Myocyte (in vitro differentiated cells): Measurements from ENCODE around the gene ICAM3. TPM values are rescaled to one million over a fixed set of nuclear protein-coding genes. Genes with fewer than 3 reads are reported as not detected.

Experiments used
- DNase-seq: peaks from one replicate; pipeline ENCODE4 v3.0.0-alpha.2; 2012; ENCODE audit warnings: low read depth
- total RNA-seq: library from RNA; depleted of rRNA; stranded (reverse); fragments of >200 nt; gene quantifications from 2 replicates; pipeline ENCODE4 v1.2.3, GENCODE V29; 2014

ICAM3 gene
- total RNA-seq, 1 donor from 2014 or later, result 5.3 TPM

DNA sequence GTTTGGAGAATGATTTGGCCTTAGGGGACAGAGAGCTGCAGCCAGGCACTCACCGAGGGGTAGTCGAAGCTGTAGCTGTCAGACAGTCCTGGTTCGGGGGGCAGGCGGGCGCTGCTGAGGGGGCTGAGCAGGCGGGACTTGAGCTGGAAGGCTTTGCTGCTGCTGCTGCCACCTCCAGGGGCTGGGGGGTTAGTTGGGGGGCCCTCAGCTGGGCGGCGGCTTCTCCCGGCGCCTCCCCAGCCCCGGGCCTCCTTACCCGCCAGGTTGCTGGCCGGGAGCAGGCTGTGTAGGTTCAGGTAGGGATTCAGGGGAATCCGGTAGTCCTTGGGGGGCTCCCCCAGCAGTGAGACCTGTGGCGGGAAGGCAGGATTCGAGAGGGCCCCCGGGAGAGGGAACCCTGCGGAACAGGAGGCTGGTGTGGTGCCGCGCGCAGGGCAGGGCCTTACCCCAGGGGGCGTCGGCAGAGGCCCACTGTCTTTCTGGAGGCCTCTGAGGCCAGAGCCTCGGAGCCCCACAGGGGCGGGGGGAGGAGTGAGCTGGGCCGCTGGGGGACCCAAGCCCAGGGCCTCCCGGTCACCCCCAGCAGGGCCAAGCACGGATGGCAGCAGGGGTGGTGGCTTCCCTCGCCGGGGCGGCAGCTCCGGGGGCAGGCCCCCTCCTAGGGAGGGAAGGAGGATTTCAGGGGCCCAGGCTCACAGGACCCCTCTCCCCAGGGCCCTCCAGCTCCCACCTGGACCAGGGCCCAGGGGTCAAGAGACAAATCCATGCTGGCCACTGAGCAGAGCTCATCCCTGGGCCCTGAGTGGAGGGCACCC is 18.6 kb downstream of the ICAM3 start:
- DNase-seq, result no peak

DNA sequence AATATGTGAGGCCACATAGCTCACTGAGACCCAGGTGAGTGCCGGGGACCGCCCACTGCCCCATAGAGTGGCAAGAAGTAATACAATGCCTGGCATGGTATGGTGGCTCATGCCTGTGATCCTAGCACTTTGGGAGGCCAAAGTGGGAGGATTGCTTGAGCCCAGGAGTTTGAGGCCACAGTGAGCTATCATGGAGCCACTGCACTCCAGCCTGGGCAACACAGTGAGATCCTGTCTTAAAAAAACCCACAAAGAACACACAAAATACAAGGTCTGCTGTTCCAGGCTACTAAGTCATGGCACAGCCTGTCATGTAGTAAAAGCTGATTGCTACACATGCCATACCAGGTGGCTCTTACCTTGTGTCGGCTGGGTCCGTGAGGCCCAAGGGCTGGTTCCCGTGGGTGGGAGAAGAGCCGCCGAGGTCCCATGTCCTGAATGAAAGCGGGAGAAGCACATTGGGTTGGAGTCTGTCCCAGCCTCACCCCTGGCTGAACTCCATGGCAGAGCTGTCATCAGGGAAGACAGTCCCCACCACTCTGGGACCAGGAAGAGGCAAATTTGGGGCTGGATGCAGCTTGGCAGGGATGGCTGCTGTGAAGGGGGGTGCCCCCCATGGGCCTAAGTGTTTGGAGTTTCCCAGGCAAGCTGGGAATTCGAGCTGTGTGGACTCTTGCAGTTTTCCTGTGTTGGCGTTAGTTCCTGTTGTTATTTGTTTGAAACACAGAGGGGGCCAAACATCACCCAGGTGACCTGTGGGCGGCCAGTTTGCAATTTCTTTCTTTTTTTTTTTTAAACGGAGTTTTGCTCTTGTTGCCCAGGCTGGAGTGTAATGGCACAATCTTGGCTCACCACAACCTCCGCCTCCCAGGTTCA is 20.4 kb downstream of the ICAM3 start:
- no peak for DNase-seq

DNA sequence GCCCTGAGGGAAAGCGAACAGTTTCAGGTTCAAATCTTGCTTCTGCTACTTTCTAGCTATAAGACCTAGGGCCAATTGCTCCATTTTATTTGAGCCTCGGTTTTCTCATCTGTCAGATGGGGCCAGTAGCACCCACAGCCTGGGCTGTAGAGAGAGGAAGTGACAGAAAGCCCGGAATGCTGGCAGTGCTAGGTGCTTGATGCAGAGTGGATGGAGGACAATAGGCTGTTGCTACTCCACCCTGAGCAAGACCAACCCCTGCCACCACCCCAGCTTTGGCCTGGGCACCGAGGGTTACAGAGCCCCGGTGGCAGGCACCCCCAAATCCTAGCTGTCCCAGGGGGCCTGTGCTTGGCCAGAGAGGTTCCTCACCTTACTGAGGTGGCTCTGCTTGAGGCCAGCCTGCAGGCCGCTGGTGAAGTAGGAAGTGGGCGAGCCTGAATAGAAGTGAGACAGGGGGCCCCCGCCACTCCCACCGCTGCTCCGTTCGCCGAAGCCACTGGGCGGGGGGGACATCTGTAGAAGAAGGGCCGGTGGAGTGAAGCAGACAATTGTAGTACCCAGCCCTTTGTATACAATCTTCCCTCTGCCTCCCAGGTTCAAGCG is 21.5 kb downstream of the ICAM3 start:
- DNase-seq, result no peak

DNA sequence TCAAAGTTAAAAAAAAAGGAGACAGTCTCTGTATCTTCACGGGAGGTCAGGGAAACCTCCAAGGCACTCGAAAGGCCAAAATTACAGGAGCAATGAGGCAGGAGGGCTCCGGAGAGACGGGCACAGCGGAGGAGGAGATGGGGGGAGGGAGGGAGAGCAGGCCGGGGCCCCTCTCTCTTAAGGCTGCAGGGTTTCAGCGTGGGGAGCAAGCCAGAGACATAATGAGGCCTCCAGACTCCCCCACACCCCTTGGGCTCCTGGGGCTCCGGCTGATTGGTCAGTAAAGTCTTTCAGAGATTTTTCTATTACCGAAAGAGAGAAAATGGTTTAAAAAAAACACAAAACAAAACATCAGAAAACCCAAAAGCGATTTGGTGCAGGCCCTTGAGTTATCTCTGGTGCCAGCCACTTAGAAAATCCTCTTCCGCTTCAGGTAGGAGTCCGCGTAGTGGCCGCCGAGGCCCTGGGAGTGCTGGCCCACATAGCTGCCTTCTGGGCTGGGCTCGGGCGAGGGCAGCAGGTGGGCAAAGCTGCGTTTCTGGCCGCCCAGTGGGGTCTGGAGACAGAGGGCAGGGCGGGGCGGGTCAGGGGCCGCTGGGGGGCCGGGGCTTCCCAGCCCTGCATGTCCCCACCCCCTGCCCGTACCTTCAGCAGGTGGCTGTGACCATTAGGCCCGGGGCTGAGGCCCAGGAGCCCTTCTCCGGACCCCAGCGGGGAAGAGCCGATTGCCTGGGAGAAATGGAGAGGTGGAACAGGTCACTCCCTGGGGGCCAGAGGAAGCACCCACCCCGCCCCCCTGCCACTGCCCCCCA is 22.2 kb downstream of the ICAM3 start:
- no peak for DNase-seq

DNA sequence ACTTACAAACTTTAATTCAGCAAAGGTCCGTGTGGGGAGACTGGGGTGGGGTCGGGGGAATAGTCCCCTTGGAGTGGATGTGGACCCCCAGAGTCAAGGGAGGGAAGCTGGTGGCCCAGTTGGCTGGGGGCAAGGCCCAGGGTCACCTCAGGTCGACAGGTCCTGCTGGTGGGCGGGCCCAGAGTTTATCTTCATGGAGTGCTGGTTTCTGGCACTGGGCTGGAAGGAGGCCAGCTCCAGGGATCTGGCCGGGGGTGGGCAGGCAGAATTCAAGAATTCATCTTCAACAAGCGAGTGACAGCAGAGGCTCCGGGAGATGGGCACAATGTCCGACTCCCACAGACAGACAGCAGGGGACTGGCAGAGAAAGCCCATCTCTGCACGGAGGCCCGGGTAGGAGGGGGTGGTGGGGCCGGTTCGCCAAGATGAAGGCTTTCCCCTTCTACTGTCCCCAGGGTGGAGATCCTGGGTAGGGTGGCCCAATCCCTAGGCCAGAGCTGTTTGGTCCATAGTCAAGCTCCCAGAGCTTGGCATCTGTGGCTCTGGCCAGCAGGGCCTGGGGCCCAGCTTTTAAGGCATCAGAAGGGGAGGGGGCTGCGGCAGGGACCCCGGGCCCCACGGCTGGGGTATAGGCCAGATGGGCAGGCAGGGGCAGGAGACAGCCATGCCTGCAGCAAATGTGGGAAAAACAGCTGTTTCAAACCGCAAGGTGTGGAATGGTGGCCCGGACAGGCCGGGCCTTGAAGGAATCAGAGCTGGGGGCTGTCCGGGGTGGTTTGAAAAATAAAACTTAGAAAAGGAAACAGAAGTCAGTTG is 23.0 kb downstream of the ICAM3 start:
- DNase-seq, result no peak

DNA sequence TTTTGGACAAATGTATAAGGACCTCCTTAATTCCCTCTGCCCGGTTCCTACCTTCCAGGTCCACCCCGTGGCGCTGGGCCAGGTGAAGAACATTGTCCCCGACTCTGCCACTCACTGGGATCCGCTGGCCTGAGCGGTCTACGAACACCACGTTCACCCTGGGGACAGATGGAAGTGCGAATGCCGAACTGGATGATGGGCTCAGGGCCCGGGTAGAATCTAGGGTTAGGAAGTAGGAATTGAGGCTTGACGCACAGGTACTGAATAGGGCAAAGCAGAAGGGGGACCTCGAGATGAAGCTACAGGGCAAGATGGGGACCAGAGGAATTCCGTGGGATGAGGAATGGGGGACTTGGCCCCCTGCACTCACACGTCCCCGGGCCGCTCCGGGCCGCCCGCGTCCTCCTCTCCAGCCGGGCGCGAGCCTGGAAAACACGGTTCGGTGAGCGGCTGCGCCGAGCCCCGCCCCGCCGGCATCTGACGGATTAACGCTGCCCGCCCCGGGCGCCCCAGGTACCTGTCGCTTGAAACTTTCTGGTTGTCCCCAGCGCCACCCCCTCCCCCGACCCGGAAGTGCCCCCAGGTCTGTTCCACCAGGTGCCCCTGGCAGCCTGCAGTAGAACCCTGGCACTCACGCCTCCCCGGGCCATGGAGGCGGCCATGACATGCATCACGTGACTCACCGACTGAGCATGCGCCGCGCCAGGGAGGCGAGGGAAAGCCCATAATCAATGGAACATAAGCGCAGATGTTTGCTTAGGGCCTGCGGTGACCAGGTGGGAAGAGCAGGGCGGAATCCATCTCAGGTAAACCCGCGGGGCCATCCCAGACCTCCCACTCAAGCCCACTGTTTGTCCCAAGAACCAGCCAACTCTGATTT is 23.8 kb downstream of the ICAM3 start, which contains the start of gene FDX2:
Gene FDX2, minus strand, starts transcription at position 681 of the 880 bp plus-strand sequence. Its CDS starts 19 bp downstream, at position 662.
- DNase-seq, result peak; percentile 87

DNA sequence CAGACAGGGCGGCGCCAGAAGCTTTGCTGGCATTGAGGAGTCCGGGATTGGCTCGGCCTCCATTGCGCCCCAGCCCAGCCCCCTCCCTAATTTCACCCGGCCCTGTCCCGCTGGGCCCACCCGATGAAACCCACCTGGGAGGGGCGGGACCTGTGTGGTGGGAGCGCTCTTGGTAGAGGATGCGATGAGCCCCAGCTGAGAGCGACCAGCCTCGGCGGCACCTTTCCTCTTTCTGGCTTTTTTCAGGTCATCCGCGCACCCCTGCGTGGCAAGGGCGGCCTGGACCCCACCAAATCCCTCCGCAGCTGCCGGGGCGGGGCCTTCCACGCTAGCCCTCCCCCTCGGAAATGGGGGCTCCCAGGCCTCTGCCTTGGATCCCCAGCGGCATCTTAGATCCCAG is 30.0 kb downstream of the ICAM3 start, which contains the start of gene ZGLP1:
Gene ZGLP1, minus strand, starts transcription at position 393 of the 400 bp plus-strand sequence.
- DNase-seq, result no peak

DNA sequence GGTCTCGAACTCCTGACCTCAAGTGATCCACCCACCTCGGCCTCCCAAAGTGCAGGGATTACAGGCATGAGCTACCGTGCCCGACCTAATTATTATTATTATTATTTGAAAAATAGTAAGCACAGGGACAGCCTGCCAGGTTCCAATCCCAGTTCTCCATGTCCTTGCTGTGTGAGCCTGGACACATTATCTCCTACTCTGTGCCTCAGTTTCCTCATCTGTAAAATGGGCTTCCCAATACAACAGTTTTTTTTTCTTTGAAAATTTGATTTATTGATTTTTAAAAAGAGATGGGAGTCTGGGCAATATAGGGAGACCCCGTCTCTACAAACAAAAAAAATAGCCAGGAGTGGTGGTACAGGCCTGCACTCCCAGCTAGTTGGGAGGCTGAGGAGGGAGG is 33.1 kb downstream of the ICAM3 start:
- DNase-seq, result no peak

DNA sequence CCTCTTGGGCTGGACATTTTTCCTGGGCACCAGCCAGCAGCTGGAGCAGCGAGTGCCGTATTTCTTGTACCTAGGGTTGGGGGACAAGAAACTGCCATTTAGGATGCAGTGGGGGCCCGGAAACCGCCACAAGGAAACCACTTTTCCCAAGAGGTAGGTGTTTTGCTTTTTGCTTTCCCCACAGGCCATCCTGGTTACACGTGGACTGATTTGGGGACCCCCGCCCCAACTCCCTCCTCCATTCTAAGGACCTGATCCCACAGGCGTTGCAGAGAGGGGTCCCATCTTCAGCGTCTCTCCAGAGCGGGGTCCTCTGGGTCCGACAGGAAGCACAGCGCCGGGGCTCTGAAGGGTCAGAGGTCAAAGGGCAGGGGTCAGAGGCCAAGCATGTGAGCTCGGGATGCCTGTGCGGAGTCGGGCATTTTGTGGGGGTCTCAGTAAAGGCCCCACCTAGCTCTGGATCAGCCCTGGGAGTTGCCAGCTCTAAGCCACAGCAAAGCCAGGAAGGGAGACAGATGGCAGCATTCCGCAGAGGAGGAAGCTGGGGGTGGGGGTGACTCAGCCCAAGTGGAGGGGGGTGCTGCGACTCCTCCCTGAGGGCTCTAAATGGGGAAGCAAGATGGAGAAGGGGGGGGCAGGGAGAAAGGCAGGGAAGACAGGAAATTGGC is 34.2 kb downstream of the ICAM3 start:
- peak; percentile 79 for DNase-seq

DNA sequence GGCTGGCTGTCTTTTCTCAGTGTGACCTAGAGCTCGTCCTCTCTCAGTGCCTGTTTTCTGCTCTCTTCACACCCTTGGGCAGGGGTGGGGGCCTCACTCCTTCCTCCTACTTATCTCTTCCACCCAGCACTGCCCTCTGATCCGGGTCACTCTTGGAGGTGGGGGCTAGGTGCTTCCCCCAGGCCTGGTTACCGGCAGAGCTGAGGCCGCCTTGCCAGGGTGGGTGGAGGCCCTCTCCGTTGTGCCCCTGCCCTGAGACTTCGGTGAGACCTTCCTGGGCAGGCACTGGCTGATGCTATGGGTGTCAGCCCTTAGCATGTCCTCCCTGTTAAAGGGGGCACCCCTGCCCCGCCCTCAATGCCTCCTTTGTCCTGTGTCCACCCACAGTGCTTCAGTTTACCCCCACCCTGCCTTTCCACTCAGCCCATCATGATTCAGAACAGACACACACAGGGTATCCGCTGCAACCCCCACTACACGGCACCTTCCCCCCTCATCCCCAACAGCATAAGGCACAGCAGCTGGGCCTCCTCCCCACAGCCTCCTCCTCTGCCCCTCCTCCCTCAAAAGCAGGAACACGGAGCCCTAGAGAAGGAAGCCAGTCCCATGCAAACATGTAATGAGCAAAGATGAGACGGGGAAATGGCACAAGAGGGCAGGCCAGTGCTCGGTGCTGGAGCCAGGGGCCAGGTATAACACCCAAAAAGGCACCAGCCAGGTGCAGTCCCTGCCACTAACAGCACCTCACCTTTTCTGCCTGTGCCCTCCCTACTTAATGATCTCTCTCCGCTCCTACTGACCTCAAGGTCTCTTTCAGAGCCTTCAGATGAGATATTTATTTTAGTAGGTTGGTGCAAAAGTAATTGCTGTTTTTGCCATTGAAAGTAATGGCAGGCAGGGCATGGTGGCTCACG is 39.6 kb downstream of the ICAM3 start:
- no peak for DNase-seq

DNA sequence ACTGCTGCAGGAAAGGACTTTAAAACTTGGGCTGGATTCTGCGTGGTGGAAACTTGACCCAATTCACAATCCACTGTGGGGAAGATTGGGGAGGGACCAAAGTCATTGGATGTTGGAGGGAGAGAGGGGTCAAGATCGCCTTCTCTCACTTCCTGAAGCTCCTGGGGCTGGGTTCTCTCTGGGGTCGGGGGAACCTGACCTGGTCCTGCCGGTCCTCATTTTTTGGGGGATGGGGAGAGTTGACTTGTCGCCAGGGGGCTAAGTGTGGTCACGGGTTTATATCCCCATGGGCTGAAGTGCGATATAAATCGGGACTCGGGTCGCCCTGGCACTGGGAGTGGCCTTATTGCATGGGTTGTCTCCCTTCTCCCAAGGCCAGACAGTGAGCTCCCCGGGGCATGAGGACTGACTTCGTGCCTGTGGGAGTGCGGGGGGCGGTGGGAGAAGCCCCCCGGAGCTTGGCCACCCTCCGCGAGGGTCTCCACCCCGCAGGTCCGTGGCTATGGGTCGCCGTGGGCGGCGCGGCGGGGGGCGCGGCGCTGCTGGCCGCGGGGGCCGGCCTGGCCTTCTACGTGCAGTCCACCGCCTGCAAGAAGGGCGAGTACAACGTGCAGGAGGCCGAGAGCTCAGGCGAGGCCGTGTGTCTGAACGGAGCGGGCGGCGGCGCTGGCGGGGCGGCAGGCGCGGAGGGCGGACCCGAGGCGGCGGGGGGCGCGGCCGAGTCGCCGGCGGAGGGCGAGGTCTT is 43.4 kb downstream of the ICAM3 start:
- DNase-seq, result no peak

DNA sequence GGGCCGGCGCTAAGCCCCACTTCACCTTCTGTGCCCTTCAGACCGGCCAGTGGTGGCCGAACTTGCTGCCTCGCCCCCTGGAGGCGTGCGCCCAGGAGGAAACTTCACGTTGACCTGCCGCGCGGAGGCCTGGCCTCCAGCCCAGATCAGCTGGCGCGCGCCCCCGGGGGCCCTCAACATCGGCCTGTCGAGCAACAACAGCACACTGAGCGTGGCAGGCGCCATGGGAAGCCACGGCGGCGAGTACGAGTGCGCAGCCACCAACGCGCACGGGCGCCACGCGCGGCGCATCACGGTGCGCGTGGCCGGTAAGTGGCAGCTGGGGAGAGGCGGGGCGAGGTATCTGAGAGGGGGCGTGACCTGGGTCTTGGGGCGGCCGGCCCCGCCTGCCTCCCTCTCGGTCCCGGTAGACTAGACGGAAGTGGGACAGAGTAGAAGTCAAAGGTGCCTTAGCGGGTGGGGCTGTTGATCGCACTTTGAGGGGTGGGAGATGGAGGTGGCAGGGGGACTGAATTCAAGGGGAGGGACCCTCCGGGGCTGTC is 44.0 kb downstream of the ICAM3 start:
- no peak for DNase-seq

DNA sequence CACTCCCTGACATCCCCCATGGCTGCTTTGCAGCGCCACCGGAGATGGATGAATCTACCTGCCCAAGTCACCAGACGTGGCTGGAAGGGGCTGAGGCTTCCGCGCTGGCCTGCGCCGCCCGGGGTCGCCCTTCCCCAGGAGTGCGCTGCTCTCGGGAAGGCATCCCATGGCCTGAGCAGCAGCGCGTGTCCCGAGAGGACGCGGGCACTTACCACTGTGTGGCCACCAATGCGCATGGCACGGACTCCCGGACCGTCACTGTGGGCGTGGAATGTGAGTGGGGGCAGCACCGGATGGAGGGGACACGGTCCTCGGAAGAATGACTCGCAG is 45.1 kb downstream of the ICAM3 start:
- DNase-seq, result no peak

DNA sequence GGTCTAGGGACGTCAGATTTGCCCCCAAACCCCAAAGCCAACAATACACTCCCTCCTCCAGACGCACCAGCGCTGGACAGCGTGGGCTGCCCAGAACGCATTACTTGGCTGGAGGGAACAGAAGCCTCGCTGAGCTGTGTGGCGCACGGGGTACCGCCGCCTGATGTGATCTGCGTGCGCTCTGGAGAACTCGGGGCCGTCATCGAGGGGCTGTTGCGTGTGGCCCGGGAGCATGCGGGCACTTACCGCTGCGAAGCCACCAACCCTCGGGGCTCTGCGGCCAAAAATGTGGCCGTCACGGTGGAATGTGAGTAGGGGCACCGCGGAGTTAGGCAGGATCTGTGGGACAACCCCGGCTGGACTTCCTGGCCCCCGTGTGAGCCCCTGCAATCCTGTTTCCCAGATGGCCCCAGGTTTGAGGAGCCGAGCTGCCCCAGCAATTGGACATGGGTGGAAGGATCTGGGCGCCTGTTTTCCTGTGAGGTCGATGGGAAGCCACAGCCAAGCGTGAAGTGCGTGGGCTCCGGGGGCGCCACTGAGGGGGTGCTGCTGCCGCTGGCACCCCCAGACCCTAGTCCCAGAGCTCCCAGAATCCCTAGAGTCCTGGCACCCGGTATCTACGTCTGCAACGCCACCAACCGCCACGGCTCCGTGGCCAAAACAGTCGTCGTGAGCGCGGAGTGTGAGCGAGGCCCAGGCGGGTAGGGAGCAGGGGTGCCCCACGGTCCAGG is 45.6 kb downstream of the ICAM3 start:
- DNase-seq, result no peak

DNA sequence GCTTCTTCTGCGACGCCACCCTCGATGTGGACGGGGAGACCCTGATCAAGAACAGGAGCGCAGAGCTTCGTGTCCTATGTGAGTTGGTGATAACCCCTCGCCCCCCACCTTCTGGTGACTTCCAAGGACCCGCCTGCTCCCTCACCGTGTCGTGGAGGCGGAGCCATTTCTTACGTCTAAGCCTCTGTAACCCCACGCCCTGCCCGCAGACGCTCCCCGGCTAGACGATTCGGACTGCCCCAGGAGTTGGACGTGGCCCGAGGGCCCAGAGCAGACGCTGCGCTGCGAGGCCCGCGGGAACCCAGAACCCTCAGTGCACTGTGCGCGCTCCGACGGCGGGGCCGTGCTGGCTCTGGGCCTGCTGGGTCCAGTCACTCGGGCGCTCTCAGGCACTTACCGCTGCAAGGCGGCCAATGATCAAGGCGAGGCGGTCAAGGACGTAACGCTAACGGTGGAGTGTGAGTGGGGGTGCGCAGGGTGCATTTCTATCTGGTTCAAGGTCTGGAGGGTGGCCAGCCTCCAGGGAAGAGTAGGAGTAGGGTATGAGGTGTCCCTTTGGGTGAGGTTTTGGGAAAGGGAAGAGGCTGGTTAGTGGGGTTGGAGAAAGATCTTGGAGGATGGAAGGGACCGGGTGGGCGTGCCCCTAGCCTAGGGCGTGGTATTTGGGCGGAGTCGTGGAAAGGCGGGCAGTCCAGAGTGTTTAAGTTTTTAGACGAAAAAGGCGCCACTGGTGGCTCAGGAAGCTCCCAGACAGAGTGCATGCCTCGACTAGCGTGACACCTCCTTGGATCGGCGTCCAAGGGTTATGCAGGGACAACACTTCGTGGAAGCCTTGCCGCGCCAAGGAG is 46.4 kb downstream of the ICAM3 start:
- DNase-seq, result no peak
